Measurements from ENCODE around the gene HERC6. TPM values are rescaled to one million over a fixed set of nuclear protein-coding genes. Genes with fewer than 3 reads are reported as not detected.

Gene HERC6
- total RNA-seq, 1 donor from 2014 or later: 0.22 TPM

GRCh38 chr4:88411491-88412096, 32.9 kb downstream of the HERC6 start:
- Mint-ChIP-seq H3K27ac (ENCODE audit: unreplicated experiment) (no peak overlapping the region), H3K4me3 (ENCODE audit: unreplicated experiment) (no peak overlapping the region), H3K36me3 (ENCODE audit: unreplicated experiment) (no peaks in the 10 kb centered on the region), H3K4me1 (ENCODE audit: low read depth, unreplicated experiment) (no peaks in the 10 kb centered on the region), H3K9me3 (ENCODE audit: unreplicated experiment) (no peaks in the 10 kb centered on the region), H3K27me3 (ENCODE audit: unreplicated experiment) (no peaks in the 10 kb centered on the region)
- TF ChIP-seq CTCF (IDR thresholded peaks at IDR 0.05; ENCODE audit: partially characterized antibody, unreplicated experiment): no peak
- no peak for DNase-seq

GRCh38 chr4:88413801-88414200, 35.1 kb downstream of the HERC6 start:
- Mint-ChIP-seq H3K27ac (ENCODE audit: unreplicated experiment) (no peak overlapping the region), H3K36me3 (ENCODE audit: unreplicated experiment) (no peaks in the 10 kb centered on the region), H3K4me3 (ENCODE audit: unreplicated experiment) (no peak overlapping the region), H3K9me3 (ENCODE audit: unreplicated experiment) (no peaks in the 10 kb centered on the region), H3K27me3 (ENCODE audit: unreplicated experiment) (no peaks in the 10 kb centered on the region), H3K4me1 (ENCODE audit: low read depth, unreplicated experiment) (no peaks in the 10 kb centered on the region)
- DNase-seq: no peak
- TF ChIP-seq CTCF (IDR thresholded peaks at IDR 0.05; ENCODE audit: partially characterized antibody, unreplicated experiment): no peak

DNA sequence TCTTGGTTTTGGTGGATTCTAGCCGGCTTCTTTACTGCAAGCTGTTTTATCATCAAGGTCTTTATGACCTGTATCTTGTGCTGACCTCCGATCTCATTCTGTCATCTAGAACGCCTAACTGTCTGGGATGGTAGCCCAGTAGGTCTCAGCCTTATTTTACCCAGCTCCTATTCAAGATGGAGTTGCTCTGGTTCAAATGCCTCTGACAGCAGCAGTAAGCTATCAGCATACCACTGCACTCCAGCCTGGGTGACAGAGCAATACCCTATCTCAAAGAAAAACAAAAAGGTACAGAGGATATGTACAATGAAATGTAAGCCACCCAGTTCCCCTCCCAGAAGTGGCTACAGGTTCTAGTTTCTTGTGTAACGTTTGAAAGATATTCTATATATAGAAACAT, 36.1 kb downstream of the HERC6 start:
- Mint-ChIP-seq H3K36me3 (ENCODE audit: unreplicated experiment) (no peaks in the 10 kb centered on the region), H3K9me3 (ENCODE audit: unreplicated experiment) (no peaks in the 10 kb centered on the region), H3K4me1 (ENCODE audit: low read depth, unreplicated experiment) (no peaks in the 10 kb centered on the region), H3K4me3 (ENCODE audit: unreplicated experiment) (no peak overlapping the region), H3K27ac (ENCODE audit: unreplicated experiment) (no peak overlapping the region), H3K27me3 (ENCODE audit: unreplicated experiment) (no peaks in the 10 kb centered on the region)
- no peak for TF ChIP-seq CTCF (IDR thresholded peaks at IDR 0.05; ENCODE audit: partially characterized antibody, unreplicated experiment)
- DNase-seq: no peak

GRCh38 chr4:88415982-88416381, 37.3 kb downstream of the HERC6 start:
- no peak for TF ChIP-seq CTCF (IDR thresholded peaks at IDR 0.05; ENCODE audit: partially characterized antibody, unreplicated experiment)
- DNase-seq: no peak
- Mint-ChIP-seq H3K4me3 (ENCODE audit: unreplicated experiment) (no peak overlapping the region), H3K36me3 (ENCODE audit: unreplicated experiment) (no peaks in the 10 kb centered on the region), H3K27ac (ENCODE audit: unreplicated experiment) (no peak overlapping the region), H3K9me3 (ENCODE audit: unreplicated experiment) (no peaks in the 10 kb centered on the region), H3K27me3 (ENCODE audit: unreplicated experiment) (no peaks in the 10 kb centered on the region), H3K4me1 (ENCODE audit: low read depth, unreplicated experiment) (no peaks in the 10 kb centered on the region)

- H3K27ac Mint-ChIP-seq (ENCODE audit: unreplicated experiment): no peak overlapping the region
- no peaks in the 10 kb centered on the region for H3K4me1 Mint-ChIP-seq (ENCODE audit: low read depth, unreplicated experiment)
- H3K36me3 Mint-ChIP-seq (ENCODE audit: unreplicated experiment): no peaks in the 10 kb centered on the region
- no peak for DNase-seq
- TF ChIP-seq CTCF (IDR thresholded peaks at IDR 0.05; ENCODE audit: partially characterized antibody, unreplicated experiment): no peak
- no peaks in the 10 kb centered on the region for H3K9me3 Mint-ChIP-seq (ENCODE audit: unreplicated experiment)
- no peaks in the 10 kb centered on the region for H3K27me3 Mint-ChIP-seq (ENCODE audit: unreplicated experiment)
- H3K4me3 Mint-ChIP-seq (ENCODE audit: unreplicated experiment): no peak overlapping the region
These were observed 39.8 kb downstream of the HERC6 start for GRCh38 chr4:88418411-88418810.
